Right lobe of liver (tissue), 4 donors: ENCODE data around the gene CD48.

Experiments
- CTCF ChIP-seq, 4 donors: fragments of 200-600 bp in 3 of 4; fragments of 450-650 bp in 1 of 4; IDR thresholded peaks; one replicate each; pipeline versions ENCODE4 v1.5.1 to v1.8.0; 2016 to 2022; ENCODE audit warnings: antibody characterized with exemption in 4 of 4, mild to moderate bottlenecking in 2 of 4
- POLR2A ChIP-seq: fragments of 450-650 bp; IDR thresholded peaks from one replicate; pipeline ENCODE4 v1.6.1; 2017; ENCODE audit warnings: antibody characterized with exemption, mild to moderate bottlenecking
- donor health status: DM: no; HTN: no; CAD: no.
- donor health status: DM: no; HTN: no; CAD: no.
- donor health status: DM: no; HTN: yes; CAD: no.

- no peak for TF ChIP-seq POLR2A
- TF ChIP-seq CTCF (IDR thresholded peaks at IDR 0.05) = no peak
Measured at GRCh38 chr1:160726114-160726497, 14.5 kb upstream of the CD48 start.
